ENCODE data around the gene CTDP1. TPM values are rescaled to one million over a fixed set of nuclear protein-coding genes. Genes with fewer than 3 reads are reported as not detected.

CTDP1 gene
- total and polyA plus RNA-seq, 9 of the 15 experiments (the other 6 are each of a cell fraction or from before 2014, with no cell fraction given), result 0.07 to 19.2 (median 4.0) TPM

GRCh38 chr18:79692056-79692455, 12.5 kb downstream of the CTDP1 start:
- DNase-seq (ENCODE audit: extremely low read depth in 1 of 4, low spot score in 3 of 4), result no peak
- no peak for ATAC-seq
- H3K36me3 ChIP-seq (ENCODE audit: control insufficient read depth, insufficient read depth, low read length), result peaks cover 11% of the 10 kb centered on the region; the same call in 1 of the 3 replicates
- no peak overlapping the region for H3K4me3 ChIP-seq
- no peak for FAIRE-seq
- H3K9ac ChIP-seq (ENCODE audit: insufficient read depth in 1 of 2, low read depth in 2 of 2, low read length in 2 of 2), result no peak overlapping the region
- no peak overlapping the region for H3K4me2 ChIP-seq (ENCODE audit: insufficient read depth, low read length)
- peaks cover 0 to 17% of the 10 kb centered on the region in 2 experiments; a peak in 3 of 5 replicates for H3K4me1 ChIP-seq (replicated peaks in 1 of 2; ENCODE audit: control insufficient read depth in 2 of 2, insufficient read depth in 2 of 2, low read length in 2 of 2)
- in situ Hi-C loops (cut with MboI), result no loop called here
- ChIA-PET CTCF (ENCODE audit: low intra/inter-chr PET ratio) (no interaction called here), POLR2A (interaction anchor here (1.9 kb wide), 1 partner anchor 12 kb away, joined by 6 read pairs; no protein-coding TSS in a partner anchor)
- no peak overlapping the region for H2AFZ ChIP-seq (ENCODE audit: low read depth, low read length)
- H3K9me3 ChIP-seq (replicated peaks; ENCODE audit: control insufficient read depth, insufficient read depth, low read depth, low read length), result no peaks in the 10 kb centered on the region
- intact Hi-C loops (cut with micrococcal nuclease), result no loop called here
- WGBS (ENCODE audit: insufficient coverage, low coverage, missing lambda C conversion rate), result 88% methylated on average over 5 of the region's 14 CpGs
- no peak overlapping the region for H3K27ac ChIP-seq (ENCODE audit: extremely low read depth, low read depth, low read length)
- peaks cover 4% of the 10 kb centered on the region; the same call in 1 of the 2 replicates for H4K20me1 ChIP-seq (replicated peaks; ENCODE audit: control insufficient read depth, insufficient read depth, low read length)
- no peaks in the 10 kb centered on the region for H3K9me1 ChIP-seq (ENCODE audit: control insufficient read depth, insufficient read depth, low read length)
- no TSS peak for BruUV-seq (replicated peaks)
- peaks cover 25% of the 10 kb centered on the region; the same call in 2 of the 3 replicates for H3K79me2 ChIP-seq (ENCODE audit: control insufficient read depth, insufficient read depth, low read length)
- TF ChIP-seq ZNF778 (CRISPR knock-in tag; IDR thresholded peaks at IDR 0.05) (no peak), ERF (CRISPR knock-in tag; IDR thresholded peaks at IDR 0.05) (no peak), ZNF274 (IDR thresholded peaks at IDR 0.05; ENCODE audit: borderline replicate concordance, low read depth, low read length) (no peak), FOXA3 (CRISPR knock-in tag; conservative IDR thresholded peaks at IDR 0.05 in 1 of 2, IDR thresholded peaks at IDR 0.05 in 1 of 2) (no peak), ARHGAP35 (IDR thresholded peaks at IDR 0.05; ENCODE audit: partially characterized antibody) (no peak), TRIM25 (IDR thresholded peaks at IDR 0.05; ENCODE audit: borderline replicate concordance) (no peak), NFE2L1 (tag; IDR thresholded peaks at IDR 0.05; ENCODE audit: borderline replicate concordance, low read depth) (no peak), ELF1 (tag; IDR thresholded peaks at IDR 0.05) (no peak), THRAP3 (IDR thresholded peaks at IDR 0.05; ENCODE audit: borderline replicate concordance) (no peak), FOXA1 (IDR thresholded peaks at IDR 0.05; ENCODE audit: borderline replicate concordance) (no peak), ILF3 (IDR thresholded peaks at IDR 0.05; ENCODE audit: borderline replicate concordance) (no peak), POLR2B (IDR thresholded peaks at IDR 0.05; ENCODE audit: low read depth, partially characterized antibody) (no peak), MAZ (CRISPR knock-in tag; conservative IDR thresholded peaks at IDR 0.05 in 1 of 2, IDR thresholded peaks at IDR 0.05 in 1 of 2) (no peak), ZNF398 (CRISPR knock-in tag; IDR thresholded peaks at IDR 0.05) (no peak), ZNF212 (CRISPR knock-in tag; IDR thresholded peaks at IDR 0.05) (no peak), USF2 (CRISPR knock-in tag; IDR thresholded peaks at IDR 0.05) (no peak), POLR3G (IDR thresholded peaks at IDR 0.05; ENCODE audit: extremely low read depth, insufficient read length, insufficient replicate concordance) (no peak), ZNF436 (CRISPR knock-in tag; IDR thresholded peaks at IDR 0.05) (no peak), CBFB (CRISPR knock-in tag; IDR thresholded peaks at IDR 0.05) (no peak)
- no peaks in the 10 kb centered on the region for H3K27me3 ChIP-seq (ENCODE audit: control insufficient read depth in 2 of 2, insufficient read depth in 2 of 2, low read length in 2 of 2)
